GM21360 (cell line): ENCODE results near the gene MBP.

Source experiments
- ATAC-seq: cut with Tn5 transposase; IDR thresholded peaks from one replicate; pipeline ENCODE4 v1.9.1; 2021; ENCODE audit warnings: mild to moderate bottlenecking, moderate library complexity; ENCODE audit not compliant: unreplicated experiment

MBP gene

GRCh38 chr18:77103187-77103850 lies 29.3 kb downstream of the MBP start:
- no peak for ATAC-seq

- ATAC-seq, result peak; percentile 73
These were observed 30.1 kb downstream of the MBP start for GRCh38 chr18:77102259-77103040.

- peak; percentile 27 for ATAC-seq
These were observed 30.9 kb downstream of the MBP start for GRCh38 chr18:77101410-77102258.

GRCh38 chr18:77100751-77101355 lies 31.7 kb downstream of the MBP start:
- ATAC-seq, result no peak

GRCh38 chr18:77099485-77100370 lies 32.9 kb downstream of the MBP start:
- no peak for ATAC-seq

GRCh38 chr18:77098538-77099174 lies 33.9 kb downstream of the MBP start:
- no peak for ATAC-seq

- ATAC-seq, result no peak
These were observed 34.6 kb downstream of the MBP start for GRCh38 chr18:77098029-77098428.

GRCh38 chr18:77096936-77097886 lies 35.4 kb downstream of the MBP start:
- no peak for ATAC-seq

GRCh38 chr18:77095391-77096371 lies 36.9 kb downstream of the MBP start:
- ATAC-seq, result no peak

GRCh38 chr18:77093586-77093985 lies 39.0 kb downstream of the MBP start:
- no peak for ATAC-seq

- no peak for ATAC-seq
These were observed 39.5 kb downstream of the MBP start for GRCh38 chr18:77093067-77093430.

- ATAC-seq, result no peak
These were observed 40.2 kb downstream of the MBP start for GRCh38 chr18:77092104-77093066.

- no peak for ATAC-seq
These were observed 41.2 kb downstream of the MBP start for GRCh38 chr18:77091366-77091765.

- no peak for ATAC-seq
These were observed 41.9 kb downstream of the MBP start for GRCh38 chr18:77090546-77091174.

- no peak for ATAC-seq
These were observed 42.8 kb downstream of the MBP start for GRCh38 chr18:77089723-77090285.
